ENCODE results near the gene TMPRSS6. TPM values are rescaled to one million over a fixed set of nuclear protein-coding genes. Genes with fewer than 3 reads are reported as not detected.

TMPRSS6 gene
- total RNA-seq, 2 donors from 2014 or later: 0.22 to 0.31 TPM

- peaks cover 51% of the 10 kb centered on the region for H3K27me3 ChIP-seq (ENCODE audit: control insufficient read depth, insufficient read depth, low read length, poor library complexity, severe bottlenecking)
- peak overlapping the region; percentile 34 for H3K4me3 Mint-ChIP-seq
Observed at GRCh38 chr22:37069319-37069718, 40.2 kb downstream of the TMPRSS6 start.

GRCh38 chr22:37068859-37069258 is 40.7 kb downstream of the TMPRSS6 start:
- no peaks in the 10 kb centered on the region for H3K4me1 ChIP-seq (ENCODE audit: control insufficient read depth, insufficient read depth, low read length)
- 15 to 18% methylated on average over 7 to 36 of the region's 36 CpGs for WGBS, 2 experiments (ENCODE audit: insufficient coverage in 1 of 2, insufficient read length in 1 of 2)
- peaks cover 47% of the 10 kb centered on the region for H3K27me3 ChIP-seq (ENCODE audit: control insufficient read depth, insufficient read depth, low read length, poor library complexity, severe bottlenecking)
- no peaks in the 10 kb centered on the region for H3K9me3 Mint-ChIP-seq
- no peak overlapping the region for H3K27ac Mint-ChIP-seq
- no peaks in the 10 kb centered on the region for H3K4me1 Mint-ChIP-seq
- TF ChIP-seq CTCF (conservative IDR thresholded peaks at IDR 0.05): peak; percentile 44
- H3K27me3 Mint-ChIP-seq (ENCODE audit: insufficient read depth): peaks cover 36% of the 10 kb centered on the region
- no peak overlapping the region for H3K27ac ChIP-seq (ENCODE audit: low read depth, low read length)
- peak overlapping the region; percentile 34 for H3K4me3 Mint-ChIP-seq
- no peaks in the 10 kb centered on the region for H3K36me3 Mint-ChIP-seq (ENCODE audit: low read depth)
- peak; percentile 87 for DNase-seq
- no peak overlapping the region for H3K4me3 ChIP-seq (ENCODE audit: low read length)
- no peaks in the 10 kb centered on the region for H3K9me3 ChIP-seq (ENCODE audit: control insufficient read depth, low read length)
- H3K36me3 ChIP-seq (ENCODE audit: control insufficient read depth, insufficient read depth, low read length): no peaks in the 10 kb centered on the region
- no peak overlapping the region for H3K9ac ChIP-seq (ENCODE audit: extremely low read depth, low read length, poor library complexity, severe bottlenecking)

More at GRCh38 chr22:37069319-37069718, 40.2 kb downstream of the TMPRSS6 start:
- Mint-ChIP-seq H3K4me1 (no peaks in the 10 kb centered on the region), H3K9me3 (no peaks in the 10 kb centered on the region), H3K27me3 (ENCODE audit: insufficient read depth) (peaks cover 32% of the 10 kb centered on the region), H3K36me3 (ENCODE audit: low read depth) (no peaks in the 10 kb centered on the region), H3K27ac (no peak overlapping the region)
- Histone ChIP-seq H3K9ac (ENCODE audit: extremely low read depth, low read length, poor library complexity, severe bottlenecking) (no peak overlapping the region), H3K4me1 (ENCODE audit: control insufficient read depth, insufficient read depth, low read length) (no peaks in the 10 kb centered on the region), H3K9me3 (ENCODE audit: control insufficient read depth, low read length) (no peaks in the 10 kb centered on the region), H3K4me3 (ENCODE audit: low read length) (no peak overlapping the region), H3K36me3 (ENCODE audit: control insufficient read depth, insufficient read depth, low read length) (no peaks in the 10 kb centered on the region), H3K27ac (ENCODE audit: low read depth, low read length) (no peak overlapping the region)
- DNase-seq: no peak
- 66 to 74% methylated on average over 5 to 9 of the region's 11 CpGs for WGBS, 2 experiments (ENCODE audit: insufficient coverage in 1 of 2, insufficient read length in 1 of 2)
- TF ChIP-seq CTCF (conservative IDR thresholded peaks at IDR 0.05): no peak

GRCh38 chr22:37067428-37067827 is 42.1 kb downstream of the TMPRSS6 start:
- Histone ChIP-seq H3K4me3 (ENCODE audit: low read length) (no peak overlapping the region), H3K4me1 (ENCODE audit: control insufficient read depth, insufficient read depth, low read length) (no peaks in the 10 kb centered on the region), H3K27me3 (ENCODE audit: control insufficient read depth, insufficient read depth, low read length, poor library complexity, severe bottlenecking) (peaks cover 41% of the 10 kb centered on the region), H3K36me3 (ENCODE audit: control insufficient read depth, insufficient read depth, low read length) (no peaks in the 10 kb centered on the region), H3K9ac (ENCODE audit: extremely low read depth, low read length, poor library complexity, severe bottlenecking) (no peak overlapping the region), H3K27ac (ENCODE audit: low read depth, low read length) (no peak overlapping the region), H3K9me3 (ENCODE audit: control insufficient read depth, low read length) (no peaks in the 10 kb centered on the region)
- Mint-ChIP-seq H3K27me3 (ENCODE audit: insufficient read depth) (peaks cover 36% of the 10 kb centered on the region), H3K4me1 (peaks cover 2% of the 10 kb centered on the region), H3K36me3 (ENCODE audit: low read depth) (no peaks in the 10 kb centered on the region), H3K9me3 (no peaks in the 10 kb centered on the region), H3K27ac (no peak overlapping the region), H3K4me3 (no peak overlapping the region)
- no peak for TF ChIP-seq CTCF (conservative IDR thresholded peaks at IDR 0.05)
- DNase-seq: no peak
- WGBS, 2 experiments (ENCODE audit: insufficient coverage in 1 of 2, insufficient read length in 1 of 2): 85 to 90% methylated on average over 10 of the region's 10 CpGs

Measured in endodermal cell (in vitro differentiated cells).